ELF-1 (cell line): Measurements from ENCODE around the gene SLC13A3.
"Not testable (repeated sequence)": the region's sequence is repeated elsewhere in the genome, so short reads cannot be mapped to it uniquely, and the experiment has no call there.

Experiments
- DNase-seq: peaks from one replicate; pipeline ENCODE4 v3.0.0-alpha.2; 2016; ENCODE audit warnings: low read depth, low spot score

Gene SLC13A3

DNA sequence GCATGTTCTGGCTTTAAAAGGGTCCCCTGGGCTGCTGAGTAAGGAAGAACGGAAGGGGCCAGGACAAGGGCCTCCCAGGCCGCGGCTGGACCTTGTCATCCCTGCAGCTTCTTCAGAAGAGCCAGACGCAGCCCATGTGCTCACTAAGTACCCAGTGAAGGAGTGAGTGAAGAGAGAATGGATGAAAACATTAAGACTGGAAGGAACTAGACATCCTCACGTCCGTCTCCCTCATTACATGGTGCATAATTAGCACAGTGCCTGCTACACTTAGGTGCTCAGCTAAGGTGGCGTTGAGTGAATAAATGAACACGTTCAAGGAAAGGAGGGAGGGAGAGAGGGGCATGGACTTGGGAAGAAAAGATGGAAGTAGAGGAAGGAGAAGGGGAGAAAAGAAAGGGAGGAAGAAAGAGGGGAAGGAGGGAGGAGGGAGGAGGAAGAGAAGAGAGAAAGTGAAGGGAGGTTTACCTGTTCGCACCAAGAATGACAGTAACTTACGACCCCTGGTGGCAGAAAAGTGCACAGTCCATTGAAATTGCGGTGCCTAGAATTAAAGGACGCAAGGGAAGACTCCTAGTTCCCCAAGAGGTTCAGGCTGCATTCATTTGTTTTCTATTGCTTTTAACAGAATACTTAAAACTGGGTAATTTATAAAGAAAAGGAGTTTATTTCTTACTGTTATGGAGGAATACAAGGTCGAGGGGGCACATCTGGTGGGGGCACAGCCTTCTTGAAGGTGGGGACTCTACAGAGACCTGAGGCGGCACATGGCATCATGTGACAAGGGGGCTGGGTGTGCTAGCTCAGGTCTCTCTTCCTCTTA is 30.0 kb upstream of the SLC13A3 start:
- DNase-seq: peak; percentile 80

- no peak for DNase-seq
Observed at GRCh38 chr20:46680684-46681031, 29.4 kb upstream of the SLC13A3 start.

DNA sequence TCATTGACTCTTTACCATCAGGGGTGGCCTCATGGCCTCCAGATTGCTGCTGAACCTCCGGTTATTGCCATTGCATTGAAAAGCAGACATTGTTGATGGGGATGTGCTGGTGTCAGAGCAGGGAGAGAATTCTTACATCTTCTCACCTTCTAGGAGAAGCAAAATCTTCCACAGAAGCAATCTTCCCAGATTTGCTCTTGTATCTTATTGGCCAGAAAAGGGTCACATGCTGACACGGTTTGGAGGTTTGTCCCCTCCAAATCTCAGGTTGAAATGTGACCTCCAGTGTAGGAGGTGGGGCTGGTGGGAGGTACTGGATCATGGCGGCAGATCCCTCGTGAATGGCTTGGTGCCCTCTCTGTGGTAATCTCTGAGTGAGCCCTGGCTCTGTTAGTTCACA is 27.3 kb upstream of the SLC13A3 start:
- no peak for DNase-seq

- DNase-seq: no peak
Observed at GRCh38 chr20:46677608-46678007, 26.3 kb upstream of the SLC13A3 start.

DNA sequence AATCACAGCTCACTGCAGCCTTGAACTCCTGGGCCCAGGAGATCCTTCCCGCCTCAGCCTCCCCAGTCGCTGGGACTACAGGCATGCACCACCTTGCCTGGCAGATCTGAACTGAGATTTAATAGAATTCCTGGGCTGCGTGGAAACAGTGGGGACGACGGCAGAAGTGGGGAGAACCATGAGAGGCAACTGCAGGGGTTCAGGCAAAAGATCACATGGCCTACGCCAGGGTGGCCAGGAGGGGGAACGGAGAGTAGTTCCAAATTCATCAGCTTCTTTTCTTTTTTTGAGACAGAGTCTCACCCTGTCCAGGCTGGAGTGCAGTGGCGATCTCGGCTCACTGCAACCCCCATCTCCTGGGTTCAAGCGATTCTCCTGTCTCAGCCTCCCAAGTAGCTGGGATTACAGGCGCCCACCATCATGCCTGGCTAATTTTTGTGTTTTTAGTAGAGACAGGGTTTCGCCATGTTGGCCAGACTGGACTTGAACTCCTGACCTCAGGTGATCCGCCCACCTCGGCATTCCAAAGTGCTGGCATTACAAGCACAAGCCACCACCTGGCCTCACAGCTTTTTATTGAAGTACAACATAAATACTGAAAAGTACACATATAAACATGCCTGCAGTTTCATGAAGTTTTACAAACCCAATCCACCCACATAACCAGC is 25.5 kb upstream of the SLC13A3 start:
- DNase-seq: not testable (repeated sequence)

- DNase-seq: peak; percentile 73
Observed at GRCh38 chr20:46674253-46675083, 23.2 kb upstream of the SLC13A3 start.

DNA sequence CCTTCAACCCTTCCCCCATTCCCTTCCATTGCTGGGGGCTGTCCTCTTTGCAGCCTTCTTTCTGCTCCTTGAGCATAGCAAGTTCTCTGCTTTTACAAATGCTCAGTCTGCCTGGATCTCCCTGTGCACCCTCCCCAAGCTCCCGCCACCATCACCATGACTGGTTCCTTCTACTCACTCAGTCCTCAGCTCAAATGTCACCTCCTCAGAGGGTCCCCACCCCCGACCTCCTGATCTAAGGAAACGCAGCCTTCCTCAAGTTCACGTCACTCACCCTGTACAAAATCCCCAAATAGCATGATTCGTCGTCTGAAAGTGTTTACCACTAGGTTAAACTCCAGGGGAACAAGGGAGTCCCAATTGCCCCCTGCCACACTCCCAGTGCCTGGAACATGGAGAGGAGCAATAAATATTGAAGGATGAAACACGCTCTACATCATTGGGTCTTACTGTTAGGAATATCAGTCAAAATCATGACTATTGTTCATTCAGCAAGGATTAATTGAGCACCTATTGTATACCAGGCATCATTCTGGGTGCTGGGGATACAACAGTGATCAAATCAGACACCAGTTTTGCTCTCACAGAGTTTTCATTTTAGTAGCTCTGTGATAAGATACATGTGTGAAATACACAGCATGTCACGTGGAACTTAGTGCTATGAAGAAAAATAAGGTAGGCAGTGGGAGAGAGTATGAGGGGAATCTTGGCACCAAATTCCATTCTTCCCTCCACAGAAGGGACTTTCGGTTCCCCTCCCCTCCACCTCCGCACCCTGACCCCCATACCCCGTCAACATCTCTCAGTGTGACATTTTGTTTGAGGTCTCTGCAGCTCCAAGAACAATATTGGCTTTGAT is 22.4 kb upstream of the SLC13A3 start:
- no peak for DNase-seq

DNA sequence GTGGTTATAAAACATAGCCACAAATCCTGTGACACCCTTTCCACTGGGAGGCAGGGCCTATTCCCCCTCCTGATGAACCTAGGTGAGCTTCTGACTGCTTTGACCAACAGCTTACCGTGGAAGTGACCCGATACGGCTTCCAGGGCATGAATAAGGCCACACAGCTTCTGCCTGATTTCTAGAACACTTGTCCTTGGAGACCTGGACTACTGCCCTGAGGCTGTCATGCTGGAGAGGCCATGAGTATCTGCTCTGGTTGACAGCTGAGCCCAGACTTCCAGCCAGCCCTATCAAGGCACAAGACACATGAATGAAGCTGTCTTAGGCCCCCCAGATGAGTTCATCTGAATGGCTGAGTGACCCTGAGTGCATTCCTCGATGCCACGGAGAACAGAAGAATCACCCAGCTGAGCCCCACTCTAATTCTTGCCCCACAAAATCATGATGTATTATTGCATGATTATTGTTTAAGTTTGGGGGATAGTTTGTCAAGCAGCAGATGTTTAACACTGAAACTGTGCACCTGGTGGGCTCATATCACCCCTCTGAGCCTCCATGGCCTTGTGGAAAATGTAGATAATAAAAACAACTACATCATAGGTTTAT is 21.4 kb upstream of the SLC13A3 start:
- DNase-seq: no peak

DNA sequence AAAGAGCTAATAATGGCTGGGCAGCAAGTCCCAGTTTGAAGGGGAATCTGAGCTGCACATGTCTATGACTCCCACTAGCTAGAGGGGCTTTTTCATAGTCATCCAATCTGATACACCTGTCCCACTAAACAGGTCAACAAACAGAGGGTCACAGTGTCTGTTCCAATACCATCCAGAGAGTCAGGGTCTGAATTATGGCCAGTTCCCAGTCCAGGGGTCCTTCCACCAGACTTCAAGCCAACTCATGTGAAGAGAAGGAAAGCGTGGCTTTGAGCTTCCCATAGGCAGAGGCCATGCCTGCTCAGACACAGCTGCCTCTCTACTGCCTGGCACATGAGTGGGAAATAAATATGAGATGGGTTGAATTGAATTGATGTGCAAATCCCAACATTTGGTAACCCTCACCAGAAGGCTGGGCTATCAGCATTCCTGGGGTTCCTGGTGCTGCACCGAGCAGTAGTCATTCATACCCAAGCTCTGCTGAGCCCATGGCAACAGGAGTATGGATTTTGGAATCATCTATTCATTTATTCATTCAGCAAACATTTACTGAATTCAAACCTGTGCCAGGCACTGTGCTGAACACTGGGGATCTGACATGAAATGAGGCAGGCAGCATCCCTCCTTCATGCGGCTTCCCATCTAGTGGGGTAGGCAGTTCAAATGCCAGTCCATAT is 20.7 kb upstream of the SLC13A3 start:
- DNase-seq: no peak

GRCh38 chr20:46670585-46671584 is 19.6 kb upstream of the SLC13A3 start:
- DNase-seq: no peak

- no peak for DNase-seq
Observed at GRCh38 chr20:46670228-46670584, 18.9 kb upstream of the SLC13A3 start.

DNA sequence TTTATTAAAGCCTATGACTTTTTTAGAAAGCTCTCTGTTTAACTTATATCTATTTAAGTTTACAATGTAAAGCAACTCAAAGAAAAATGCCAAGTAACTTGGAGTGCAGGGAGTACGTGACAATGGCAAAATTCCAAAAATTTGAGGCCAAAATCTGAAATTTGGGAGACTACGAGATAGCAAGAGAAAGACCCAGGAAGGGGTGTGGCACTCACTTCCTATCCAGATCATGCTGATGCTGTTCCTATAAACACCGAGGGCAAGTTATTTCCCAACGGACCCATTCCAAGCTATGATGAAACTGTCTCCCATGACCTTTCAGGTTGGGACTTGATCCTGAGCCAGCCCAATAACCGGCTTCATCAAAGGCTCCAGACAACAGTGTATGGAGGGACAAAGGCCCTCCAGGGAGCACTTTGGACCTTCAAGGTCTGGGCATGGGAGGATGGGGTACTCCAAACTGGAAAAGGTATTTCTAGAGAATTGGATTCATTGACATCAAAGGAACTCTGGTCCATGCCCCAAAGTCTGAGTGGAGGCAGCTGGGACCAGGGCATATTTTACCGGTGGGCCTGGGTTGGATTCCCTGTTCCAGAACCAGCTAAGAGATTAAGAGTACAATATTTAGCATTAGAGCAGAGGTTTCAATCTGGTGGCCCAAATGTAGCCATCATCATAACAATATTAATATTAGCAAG is 15.7 kb upstream of the SLC13A3 start:
- DNase-seq: no peak

- DNase-seq: no peak
Observed at GRCh38 chr20:46666306-46666705, 15.0 kb upstream of the SLC13A3 start.

GRCh38 chr20:46665602-46666001 is 14.3 kb upstream of the SLC13A3 start:
- DNase-seq: no peak

DNA sequence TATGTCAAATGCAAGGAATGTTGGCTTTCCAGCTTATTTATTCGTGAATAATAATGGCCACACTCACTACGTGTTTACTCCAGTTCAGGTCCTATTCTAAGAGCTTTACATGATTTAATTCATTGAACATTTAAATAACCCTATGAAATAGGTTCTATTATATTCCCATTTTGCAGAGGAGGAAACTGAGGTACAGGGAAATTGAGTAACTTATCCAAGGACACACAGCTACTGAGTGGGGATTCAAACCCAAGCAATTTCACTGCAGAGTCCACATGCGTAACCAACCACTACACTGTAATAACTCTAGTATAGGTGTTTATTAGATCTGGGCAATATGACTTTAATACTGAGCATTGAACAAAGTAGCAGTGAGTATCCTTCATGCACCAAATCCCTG is 12.3 kb upstream of the SLC13A3 start:
- DNase-seq: no peak

DNA sequence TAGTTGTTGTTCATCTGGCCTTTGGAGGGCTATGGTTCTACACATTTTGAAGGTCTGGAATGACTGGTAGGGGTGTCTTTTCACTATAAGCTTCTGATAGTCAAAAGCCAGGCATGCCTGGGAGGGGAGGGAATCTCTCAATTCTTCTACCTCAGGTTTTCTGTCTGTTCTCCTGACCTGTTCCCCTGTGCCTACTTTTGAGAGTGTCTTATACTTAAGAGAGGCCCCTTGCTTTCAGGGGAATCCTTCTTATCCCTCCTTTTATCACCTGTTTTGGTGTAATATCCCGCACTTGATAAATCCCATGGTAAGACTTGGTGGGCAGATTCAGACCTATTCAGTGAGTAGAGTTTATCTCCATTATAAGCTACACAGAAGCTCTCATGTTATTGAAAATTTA is 10.4 kb upstream of the SLC13A3 start:
- DNase-seq: no peak

GRCh38 chr20:46660487-46660886 is 9.2 kb upstream of the SLC13A3 start:
- DNase-seq: no peak

DNA sequence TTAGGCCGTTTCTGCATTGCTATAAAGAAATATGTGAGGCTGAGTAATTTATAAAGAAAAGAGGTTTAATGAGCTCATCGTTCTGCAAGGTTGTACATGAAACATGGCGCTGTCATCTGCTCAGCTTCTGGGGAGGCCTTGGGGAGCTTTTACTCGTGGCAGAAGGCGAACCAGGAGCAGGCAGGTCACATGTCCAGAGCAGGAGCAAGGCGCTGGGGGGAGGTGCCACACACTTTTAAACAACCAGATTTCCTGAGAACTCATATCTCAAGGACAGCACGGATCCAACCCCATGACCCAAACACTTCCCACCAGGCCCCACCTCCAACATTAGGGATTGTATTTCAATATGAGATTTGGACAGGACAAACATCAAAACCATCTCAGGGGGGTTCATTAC is 6.4 kb upstream of the SLC13A3 start:
- DNase-seq: no peak

DNA sequence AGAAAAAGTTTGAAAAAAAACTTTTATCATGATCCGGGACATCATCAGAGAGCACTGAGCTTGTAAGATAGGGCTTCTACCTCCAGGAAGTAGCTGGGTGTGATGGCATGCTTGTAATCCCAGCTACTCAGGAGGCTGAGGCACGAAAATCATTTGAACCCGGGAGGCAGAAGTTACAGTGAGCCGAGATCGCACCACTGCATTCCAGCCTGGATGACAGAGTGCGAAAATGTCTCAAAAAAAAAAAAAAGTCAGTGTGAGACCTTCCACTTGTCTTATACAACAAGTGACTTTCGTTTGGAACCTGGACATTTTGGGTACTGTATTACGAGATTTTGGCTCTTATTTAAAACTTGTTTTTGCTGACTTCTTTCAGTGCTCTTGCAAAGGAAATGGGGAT is 5.9 kb upstream of the SLC13A3 start:
- no peak for DNase-seq
